Prostate gland (tissue), 2 donors: ENCODE results near the gene DOCK2. TPM values are rescaled to one million over a fixed set of nuclear protein-coding genes. Genes with fewer than 3 reads are reported as not detected.
"Not testable (repeated sequence)": the region's sequence is repeated elsewhere in the genome, so short reads cannot be mapped to it uniquely, and the experiment has no call there.

Source experiments
- DNase-seq: peaks from one replicate; pipeline ENCODE4 v3.0.0-alpha.2; 2019; ENCODE audit warnings: low spot score
- H3K27ac ChIP-seq, 2 donors: fragments of 200-600 bp; sonication (generic); 2 replicates each; pipeline ENCODE4 v1.5.1; 2017 to 2019
- H3K27me3 ChIP-seq: fragments of 200-600 bp; sonication (generic); replicated peaks from 2 replicates; pipeline ENCODE4 v1.5.1; 2019; ENCODE audit not compliant: insufficient read depth
- H3K36me3 ChIP-seq, 2 donors: fragments of 200-600 bp; sonication (generic); 1 replicate in 1 of 2; 2 replicates in 1 of 2; pipeline versions ENCODE4 v1.5.1 to v1.8.1; 2017 to 2019
- H3K4me1 ChIP-seq: fragments of 200-600 bp; sonication (generic); replicated peaks from 2 replicates; pipeline ENCODE4 v1.5.1; 2019
- H3K4me3 ChIP-seq, 2 donors: fragments of 200-600 bp; sonication (generic); 2 replicates each; pipeline ENCODE4 v1.5.1; 2017 to 2019
- H3K9me3 ChIP-seq: fragments of 200-600 bp; sonication (generic); 2 replicates; pipeline ENCODE4 v1.5.1; 2017
- POLR2A ChIP-seq: fragments of 450-650 bp; IDR thresholded peaks from one replicate; pipeline ENCODE4 v1.6.1; 2016; ENCODE audit warnings: antibody characterized with exemption, mild to moderate bottlenecking
- POLR2AphosphoS5 ChIP-seq: sonication (generic); formaldehyde crosslinking; IDR thresholded peaks from one replicate; pipeline ENCODE4 v1.6.1; 2017; ENCODE audit warnings: antibody characterized with exemption
- WGBS: methylation state at CpG from one replicate; pipeline ENCODE4 v1.1.5; 2018; 5-methylcytosine and 5-hydroxymethylcytosine counted together
- intact Hi-C: fragments of 100-400 bp; cut with DNase I; formaldehyde crosslinking; loops from one replicate; pipeline ENCODE4 v1.14.2; 2022
- total RNA-seq, 2 donors: library from RNA; depleted of rRNA; stranded (reverse); fragments of >200 nt; gene quantifications; one replicate each; pipeline ENCODE4 v1.1.0, GENCODE V29; 2016
- TF ChIP-seq, protein P1 (sequence below), 4 experiments: fragments of 200-600 bp in 2 of 4; fragments of 450-650 bp in 2 of 4; sonication (generic) in 2 of 4; IDR thresholded peaks; 1 replicate in 3 of 4; 2 replicates in 1 of 4; pipeline ENCODE4 v1.5.1; 2016 to 2019; ENCODE audit warnings: antibody characterized with exemption in 4 of 4, mild to moderate bottlenecking in 2 of 4, moderate library complexity in 2 of 4

The DOCK2 gene
- total RNA-seq, 2 donors from 2014 or later, result 2.5 to 6.2 TPM

DNA sequence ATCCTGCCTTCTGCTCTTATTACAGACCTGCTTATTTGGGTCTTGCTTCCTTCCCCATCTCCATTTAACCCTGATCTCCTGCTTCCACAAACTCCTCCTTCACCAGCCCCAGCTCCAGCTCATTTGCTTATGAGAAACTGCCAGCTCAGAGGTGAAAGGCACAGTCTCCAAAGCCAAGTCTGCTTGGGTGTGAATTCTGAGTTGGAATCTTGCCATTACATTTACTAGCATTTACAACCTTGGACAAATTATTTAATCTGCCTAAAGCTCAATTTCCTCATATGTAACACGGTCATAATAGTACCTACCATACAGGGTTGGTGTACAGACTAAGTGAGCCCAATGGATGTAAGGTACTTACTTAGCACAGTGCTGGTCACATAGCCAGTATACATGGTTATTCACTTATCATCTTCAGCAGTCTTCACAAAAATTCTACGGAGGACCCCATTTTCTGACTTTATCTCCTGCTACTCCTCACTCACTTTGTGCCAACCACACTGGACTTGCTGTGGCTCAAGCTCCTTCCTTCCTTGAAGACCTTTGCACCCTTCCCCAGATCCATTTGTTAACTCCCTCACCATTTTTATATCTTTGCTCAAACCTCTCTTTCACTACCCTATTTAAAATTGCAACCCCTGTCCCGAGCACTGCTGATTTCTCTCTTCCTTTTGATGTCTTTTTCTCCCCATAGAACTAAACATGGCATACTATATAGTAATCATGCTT is 86.2 kb downstream of the DOCK2 start:
- intact Hi-C loops, result no loop called here
- DNase-seq, result no peak
- Histone ChIP-seq H3K4me3 (no peak overlapping the region), H3K36me3 (no peaks in the 10 kb centered on the region), H3K27me3 (no peaks in the 10 kb centered on the region), H3K9me3 (no peaks in the 10 kb centered on the region), H3K4me1 (no peaks in the 10 kb centered on the region), H3K27ac (no peak overlapping the region)
- 71% methylated on average over 3 of the region's 3 CpGs for WGBS
- TF ChIP-seq, protein P1, sequence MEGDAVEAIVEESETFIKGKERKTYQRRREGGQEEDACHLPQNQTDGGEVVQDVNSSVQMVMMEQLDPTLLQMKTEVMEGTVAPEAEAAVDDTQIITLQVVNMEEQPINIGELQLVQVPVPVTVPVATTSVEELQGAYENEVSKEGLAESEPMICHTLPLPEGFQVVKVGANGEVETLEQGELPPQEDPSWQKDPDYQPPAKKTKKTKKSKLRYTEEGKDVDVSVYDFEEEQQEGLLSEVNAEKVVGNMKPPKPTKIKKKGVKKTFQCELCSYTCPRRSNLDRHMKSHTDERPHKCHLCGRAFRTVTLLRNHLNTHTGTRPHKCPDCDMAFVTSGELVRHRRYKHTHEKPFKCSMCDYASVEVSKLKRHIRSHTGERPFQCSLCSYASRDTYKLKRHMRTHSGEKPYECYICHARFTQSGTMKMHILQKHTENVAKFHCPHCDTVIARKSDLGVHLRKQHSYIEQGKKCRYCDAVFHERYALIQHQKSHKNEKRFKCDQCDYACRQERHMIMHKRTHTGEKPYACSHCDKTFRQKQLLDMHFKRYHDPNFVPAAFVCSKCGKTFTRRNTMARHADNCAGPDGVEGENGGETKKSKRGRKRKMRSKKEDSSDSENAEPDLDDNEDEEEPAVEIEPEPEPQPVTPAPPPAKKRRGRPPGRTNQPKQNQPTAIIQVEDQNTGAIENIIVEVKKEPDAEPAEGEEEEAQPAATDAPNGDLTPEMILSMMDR (IDR thresholded peaks at IDR 0.05), result no peak
- TF ChIP-seq POLR2AphosphoS5 (no peak), POLR2A (no peak)

DNA sequence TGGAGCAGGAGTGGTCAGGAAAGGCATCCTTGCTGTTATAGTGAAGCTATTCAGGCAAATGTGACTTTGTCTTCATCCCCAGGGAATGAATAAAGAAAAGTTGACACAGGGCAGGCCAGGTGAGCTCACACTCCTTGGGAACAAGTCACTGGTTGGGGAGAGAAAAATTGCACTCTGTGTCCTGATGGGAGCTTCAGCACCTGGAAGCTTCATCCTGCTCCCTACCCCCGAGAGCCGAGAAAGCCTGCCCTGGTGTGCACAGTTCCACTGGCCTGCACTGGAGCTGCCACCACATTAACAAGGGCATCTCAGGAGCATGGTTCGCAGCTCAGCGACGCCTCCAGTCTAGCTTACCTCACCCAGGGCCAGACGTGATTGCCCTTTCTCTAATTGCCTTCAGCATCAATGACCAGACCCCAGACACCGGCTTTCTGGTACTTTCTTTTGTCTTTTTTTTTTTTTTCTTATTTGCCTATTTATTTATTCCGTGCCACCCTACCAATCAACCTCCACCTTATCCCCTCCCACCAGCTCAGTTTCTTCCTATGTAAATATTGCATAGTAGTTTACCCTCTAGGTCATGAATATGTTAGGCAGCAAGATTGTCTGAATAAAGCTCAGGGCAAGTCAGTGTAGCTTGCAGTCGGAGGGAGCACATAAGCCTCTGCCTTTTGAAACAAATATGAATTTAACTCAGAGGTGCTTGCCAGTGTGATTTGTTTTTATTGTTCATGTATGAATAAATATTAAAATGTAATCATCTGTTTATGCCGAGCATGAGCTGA is 87.4 kb downstream of the DOCK2 start:
- no peaks in the 10 kb centered on the region for H3K9me3 ChIP-seq
- H3K27me3 ChIP-seq, result no peaks in the 10 kb centered on the region
- H3K27ac ChIP-seq, result no peak overlapping the region
- H3K36me3 ChIP-seq, result no peaks in the 10 kb centered on the region
- no peak overlapping the region for H3K4me3 ChIP-seq
- intact Hi-C loops, result no loop called here
- DNase-seq, result no peak
- 92% methylated on average over 10 of the region's 10 CpGs for WGBS
- H3K4me1 ChIP-seq, result no peaks in the 10 kb centered on the region
- TF ChIP-seq POLR2A (no peak), POLR2AphosphoS5 (no peak)
- TF ChIP-seq, protein P1 (IDR thresholded peaks at IDR 0.05), result no peak

DNA sequence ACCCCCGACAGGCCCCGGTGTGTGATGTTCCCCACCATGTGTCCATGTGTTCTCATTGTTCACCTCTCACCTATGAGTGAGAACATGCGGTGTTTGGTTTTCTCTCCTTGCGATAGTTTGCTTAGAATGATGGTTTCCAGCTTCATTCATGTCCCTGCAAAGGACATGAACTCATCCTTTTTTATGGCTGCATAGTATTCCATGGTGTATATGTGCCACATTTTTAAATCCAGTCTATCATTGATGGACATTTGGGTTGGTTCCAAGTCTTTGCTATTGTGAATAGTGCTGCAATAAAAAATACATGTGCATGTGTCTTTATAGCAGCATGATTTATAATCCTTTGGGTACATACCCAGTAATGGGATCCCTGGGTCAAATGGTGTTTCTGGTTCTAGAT is 88.6 kb downstream of the DOCK2 start:
- H3K27ac ChIP-seq, H3K4me1 ChIP-seq, DNase-seq, H3K27me3 ChIP-seq, H3K4me3 ChIP-seq, H3K9me3 ChIP-seq, H3K36me3 ChIP-seq, intact Hi-C loops: not testable (repeated sequence)
- WGBS, result 98% methylated on average over 4 of the region's 4 CpGs

DNA sequence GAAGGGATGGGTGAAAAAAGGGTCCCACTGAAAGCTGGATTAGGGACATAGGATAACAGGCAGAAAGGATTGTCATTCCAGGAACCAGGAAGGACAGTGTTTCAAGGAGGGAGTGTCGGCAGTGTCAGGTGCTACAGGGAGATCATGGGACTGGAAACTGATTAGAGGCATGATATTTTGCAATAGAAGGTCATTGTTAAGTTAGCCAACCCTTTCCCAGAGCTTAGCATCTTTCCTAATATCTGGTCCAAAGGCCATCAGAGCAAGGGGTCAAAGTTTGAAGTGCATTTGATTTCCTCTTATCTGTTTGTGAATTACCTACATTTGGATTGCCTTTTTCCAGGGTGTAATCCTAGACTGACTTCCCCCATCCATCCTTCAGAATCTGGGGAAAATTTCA is 91.3 kb downstream of the DOCK2 start:
- H3K36me3 ChIP-seq, result no peaks in the 10 kb centered on the region
- H3K9me3 ChIP-seq, result no peaks in the 10 kb centered on the region
- no peak overlapping the region for H3K4me3 ChIP-seq
- no peaks in the 10 kb centered on the region for H3K27me3 ChIP-seq
- no peak for DNase-seq
- TF ChIP-seq, protein P1 (IDR thresholded peaks at IDR 0.05), result no peak
- TF ChIP-seq POLR2A (no peak), POLR2AphosphoS5 (no peak)
- H3K4me1 ChIP-seq, result no peaks in the 10 kb centered on the region
- intact Hi-C loops, result no loop called here
- H3K27ac ChIP-seq, result no peak overlapping the region
- WGBS, result 97% methylated on average over 1 of the region's 1 CpG

DNA sequence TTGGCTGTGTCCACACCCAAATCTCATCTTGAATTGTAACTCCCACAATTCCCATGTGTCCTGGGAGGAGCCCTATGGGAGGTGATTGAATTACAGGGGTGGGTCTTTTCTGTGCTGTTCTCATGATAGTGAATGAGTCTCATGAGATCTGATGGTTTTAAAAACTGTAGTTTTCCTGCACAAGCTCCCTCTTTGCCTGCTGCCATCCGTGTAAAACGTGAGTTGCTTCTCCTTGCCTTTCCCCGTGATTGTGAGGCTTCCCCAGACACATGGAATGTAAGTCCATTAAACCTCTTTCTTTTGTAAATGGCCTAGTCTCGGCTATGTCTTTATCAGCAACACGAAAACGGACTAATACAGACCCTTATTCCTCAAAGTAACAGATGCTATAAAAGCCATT is 94.1 kb downstream of the DOCK2 start:
- H3K9me3 ChIP-seq, result no peaks in the 10 kb centered on the region
- 88% methylated on average over 6 of the region's 6 CpGs for WGBS
- no peaks in the 10 kb centered on the region for H3K27me3 ChIP-seq
- DNase-seq, result no peak
- H3K36me3 ChIP-seq, result no peaks in the 10 kb centered on the region
- TF ChIP-seq POLR2A, result no peak
- TF ChIP-seq, protein P1 (IDR thresholded peaks at IDR 0.05), result no peak
- TF ChIP-seq POLR2AphosphoS5, result no peak
- H3K27ac ChIP-seq, result no peak overlapping the region
- intact Hi-C loops, result no loop called here
- no peaks in the 10 kb centered on the region for H3K4me1 ChIP-seq
- H3K4me3 ChIP-seq, result no peak overlapping the region
